HG02943 (cell line): ENCODE measurements around the gene SLC35A5.
A peak's percentile ranks its signal among the peaks of the same experiment; 100 is the strongest.

Experiments used
- ATAC-seq: cut with Tn5 transposase; IDR thresholded peaks from one replicate; pipeline ENCODE4 v1.9.1; 2021; ENCODE audit warnings: mild to moderate bottlenecking, low read depth, moderate library complexity; ENCODE audit not compliant: unreplicated experiment

The SLC35A5 gene

GRCh38 chr3:112569265-112569664 is 7.4 kb downstream of the SLC35A5 start:
- ATAC-seq = no peak

GRCh38 chr3:112572701-112573100 is 10.9 kb downstream of the SLC35A5 start:
- ATAC-seq = no peak

GRCh38 chr3:112579232-112579631 is 17.4 kb downstream of the SLC35A5 start:
- no peak for ATAC-seq

GRCh38 chr3:112579697-112580096 is 17.9 kb downstream of the SLC35A5 start:
- no peak for ATAC-seq

GRCh38 chr3:112582244-112582874 is 20.5 kb downstream of the SLC35A5 start:
- ATAC-seq = no peak

GRCh38 chr3:112583105-112583504 is 21.3 kb downstream of the SLC35A5 start:
- no peak for ATAC-seq

GRCh38 chr3:112585782-112586181 is 23.9 kb downstream of the SLC35A5 start:
- no peak for ATAC-seq

- no peak for ATAC-seq
These were observed 25.5 kb downstream of the SLC35A5 start for GRCh38 chr3:112587336-112587735.

GRCh38 chr3:112593258-112593657 is 31.4 kb downstream of the SLC35A5 start:
- no peak for ATAC-seq

- no peak for ATAC-seq
These were observed 33.0 kb downstream of the SLC35A5 start for GRCh38 chr3:112594856-112595255.

GRCh38 chr3:112597945-112598344 is 36.1 kb downstream of the SLC35A5 start:
- no peak for ATAC-seq

- no peak for ATAC-seq
These were observed 36.9 kb downstream of the SLC35A5 start for GRCh38 chr3:112598731-112599130.

GRCh38 chr3:112602217-112602838 is 40.5 kb downstream of the SLC35A5 start:
- peak; percentile 71 for ATAC-seq

- no peak for ATAC-seq
These were observed 42.7 kb downstream of the SLC35A5 start for GRCh38 chr3:112604536-112604935.

- no peak for ATAC-seq
These were observed 43.4 kb downstream of the SLC35A5 start for GRCh38 chr3:112605285-112605684.

GRCh38 chr3:112606098-112606497 is 44.3 kb downstream of the SLC35A5 start:
- no peak for ATAC-seq

GRCh38 chr3:112607863-112608262 is 46.0 kb downstream of the SLC35A5 start:
- ATAC-seq = no peak

GRCh38 chr3:112610121-112610520 is 48.3 kb downstream of the SLC35A5 start:
- no peak for ATAC-seq

- ATAC-seq = no peak
These were observed 50.1 kb downstream of the SLC35A5 start for GRCh38 chr3:112611752-112612515.

GRCh38 chr3:112615989-112616731 is 54.3 kb downstream of the SLC35A5 start:
- ATAC-seq = no peak

- ATAC-seq = no peak
These were observed 55.4 kb downstream of the SLC35A5 start for GRCh38 chr3:112617285-112617684.
